Activated CD4-positive, alpha-beta T cell treated with anti-CD3 and anti-CD28 coated beads for 36 hours (primary cell): ENCODE measurements around the gene NTM. TPM values are rescaled to one million over a fixed set of nuclear protein-coding genes. Genes with fewer than 3 reads are reported as not detected.
"Not testable (repeated sequence)": the region's sequence is repeated elsewhere in the genome, so short reads cannot be mapped to it uniquely, and the experiment has no call there.

Experiments used
- ATAC-seq: fragments of 200-7000 bp; cut with Tn5 transposase; one replicate; pipeline ENCODE4 v1.10.0; 2021; ENCODE audit warnings: mild to moderate bottlenecking, moderate library complexity
- CTCF ChIA-PET: fragments of 350-600 bp; sonication (Branson Sonifier 250); formaldehyde crosslinking; loops from one replicate; lab custom pipeline; 2021; ENCODE audit warnings: antibody characterized with exemption; lab: Charles Lee
- POLR2A ChIA-PET: fragments of 350-600 bp; sonication (Branson Sonifier 250); formaldehyde crosslinking; loops from one replicate; lab custom pipeline; 2021; ENCODE audit warnings: antibody characterized with exemption, inconsistent platforms; lab: Charles Lee
- DNase-seq: peaks from one replicate; pipeline ENCODE4 v3.0.0-alpha.2; 2020
- H3K27ac Mint-ChIP-seq: one replicate; pipeline ENCODE4 v1.8.0; 2021; ENCODE audit warnings: mixed read lengths
- H3K27me3 Mint-ChIP-seq: one replicate; pipeline ENCODE4 v1.8.0; 2021; ENCODE audit warnings: mixed read lengths
- H3K36me3 Mint-ChIP-seq: one replicate; pipeline ENCODE4 v1.8.0; 2021; ENCODE audit warnings: low read depth, mixed read lengths
- H3K4me1 Mint-ChIP-seq: one replicate; pipeline ENCODE4 v1.8.0; 2021; ENCODE audit warnings: mixed read lengths
- H3K4me3 Mint-ChIP-seq: one replicate; pipeline ENCODE4 v1.8.0; 2021; ENCODE audit warnings: mild to moderate bottlenecking, moderate library complexity, mixed read lengths
- H3K9me3 Mint-ChIP-seq: one replicate; pipeline ENCODE4 v1.8.0; 2021; ENCODE audit warnings: low read depth, mixed read lengths
- intact Hi-C, 2 experiments: fragments of 100-400 bp; cut with DNase I in 1 of 2; cut with micrococcal nuclease in 1 of 2; formaldehyde crosslinking; loops; one replicate each; pipeline versions ENCODE4 v1.14.2 to v1.15.1; 2022 to 2024; cut with DNase I, micrococcal nuclease
- total RNA-seq, 2 experiments: library from RNA; stranded (reverse); gene quantifications; one replicate each; pipeline ENCODE4 v1.2.3, GENCODE V29; 2021

The NTM gene
- total RNA-seq, 2 experiments from 2014 or later: not detected

GRCh38 chr11:132054822-132055221, 684.4 kb downstream of the NTM start:
- no peaks in the 10 kb centered on the region for H3K36me3 Mint-ChIP-seq
- H3K4me3 Mint-ChIP-seq: no peak overlapping the region
- H3K27me3 Mint-ChIP-seq: no peaks in the 10 kb centered on the region
- DNase-seq: no peak
- CTCF ChIA-PET: interaction anchor here (0.6 kb wide), 1 partner anchor 10 kb away, joined by 6 read pairs; no protein-coding TSS in a partner anchor
- no peak overlapping the region for H3K27ac Mint-ChIP-seq
- POLR2A ChIA-PET: no interaction called here
- no peaks in the 10 kb centered on the region for H3K9me3 Mint-ChIP-seq
- H3K4me1 Mint-ChIP-seq: no peaks in the 10 kb centered on the region
- no peak for ATAC-seq
- intact Hi-C loops: no loop called here

- ATAC-seq (no peak), DNase-seq (no peak)
- CTCF ChIA-PET: no interaction called here
- no peaks in the 10 kb centered on the region for H3K27me3 Mint-ChIP-seq
- no peaks in the 10 kb centered on the region for H3K9me3 Mint-ChIP-seq
- no peaks in the 10 kb centered on the region for H3K4me1 Mint-ChIP-seq
- intact Hi-C loops: no loop called here
- H3K27ac Mint-ChIP-seq: no peak overlapping the region
- no peaks in the 10 kb centered on the region for H3K36me3 Mint-ChIP-seq
- H3K4me3 Mint-ChIP-seq: no peak overlapping the region
- POLR2A ChIA-PET: no interaction called here
Observed at GRCh38 chr11:132055296-132055695, 684.9 kb downstream of the NTM start.

- POLR2A ChIA-PET: no interaction called here
- no peak for DNase-seq
Observed at GRCh38 chr11:132056689-132057088, 686.3 kb downstream of the NTM start.

GRCh38 chr11:132057266-132057665, 686.9 kb downstream of the NTM start:
- POLR2A ChIA-PET: no interaction called here
- H3K4me1 Mint-ChIP-seq: no peaks in the 10 kb centered on the region
- CTCF ChIA-PET: interaction anchor here (0.5 kb wide), 1 partner anchor 40 kb away, joined by 3 read pairs; no protein-coding TSS in a partner anchor
- no peak overlapping the region for H3K27ac Mint-ChIP-seq
- intact Hi-C loops: no loop called here
- no peaks in the 10 kb centered on the region for H3K36me3 Mint-ChIP-seq
- no peaks in the 10 kb centered on the region for H3K9me3 Mint-ChIP-seq
- no peak for ATAC-seq
- no peaks in the 10 kb centered on the region for H3K27me3 Mint-ChIP-seq
- no peak overlapping the region for H3K4me3 Mint-ChIP-seq
- DNase-seq: no peak

More at GRCh38 chr11:132056689-132057088, 686.3 kb downstream of the NTM start:
- Mint-ChIP-seq H3K4me3 (no peak overlapping the region), H3K36me3 (no peaks in the 10 kb centered on the region), H3K4me1 (no peaks in the 10 kb centered on the region), H3K27me3 (no peaks in the 10 kb centered on the region), H3K9me3 (no peaks in the 10 kb centered on the region), H3K27ac (no peak overlapping the region)
- no peak for ATAC-seq
- CTCF ChIA-PET: interaction anchor here (0.7 kb wide), 1 partner anchor 261 kb away, joined by 3 read pairs; no protein-coding TSS in a partner anchor
- intact Hi-C loops: no loop called here

- intact Hi-C loops: no loop called here
- ChIA-PET CTCF (no interaction called here), POLR2A (no interaction called here)
- Mint-ChIP-seq H3K4me1 (no peaks in the 10 kb centered on the region), H3K27ac (no peak overlapping the region), H3K9me3 (no peaks in the 10 kb centered on the region), H3K27me3 (no peaks in the 10 kb centered on the region), H3K36me3 (no peaks in the 10 kb centered on the region), H3K4me3 (no peak overlapping the region)
- ATAC-seq (no peak), DNase-seq (no peak)
Observed at GRCh38 chr11:132058211-132058772, 687.9 kb downstream of the NTM start.

- no peak for DNase-seq
- H3K4me3 Mint-ChIP-seq: no peak overlapping the region
- H3K27me3 Mint-ChIP-seq: no peaks in the 10 kb centered on the region
- H3K4me1 Mint-ChIP-seq: no peaks in the 10 kb centered on the region
- ATAC-seq: no peak
- no peaks in the 10 kb centered on the region for H3K36me3 Mint-ChIP-seq
- no peaks in the 10 kb centered on the region for H3K9me3 Mint-ChIP-seq
- intact Hi-C loops: no loop called here
- CTCF ChIA-PET: no interaction called here
- H3K27ac Mint-ChIP-seq: no peak overlapping the region
- POLR2A ChIA-PET: no interaction called here
Observed at GRCh38 chr11:132060567-132060966, 690.2 kb downstream of the NTM start.

GRCh38 chr11:132062031-132062430, 691.6 kb downstream of the NTM start:
- H3K4me3 Mint-ChIP-seq: no peak overlapping the region
- ChIA-PET POLR2A (no interaction called here), CTCF (interaction anchor here (0.7 kb wide), 2 partner anchors 17 to 177 kb away, joined by 3 read pairs; no protein-coding TSS in a partner anchor)
- no peak overlapping the region for H3K27ac Mint-ChIP-seq
- ATAC-seq (no peak), DNase-seq (no peak)
- no peaks in the 10 kb centered on the region for H3K36me3 Mint-ChIP-seq
- no peaks in the 10 kb centered on the region for H3K4me1 Mint-ChIP-seq
- no peaks in the 10 kb centered on the region for H3K27me3 Mint-ChIP-seq
- intact Hi-C loops: no loop called here
- no peaks in the 10 kb centered on the region for H3K9me3 Mint-ChIP-seq

- H3K36me3 Mint-ChIP-seq: no peaks in the 10 kb centered on the region
- intact Hi-C loops: no loop called here
- H3K9me3 Mint-ChIP-seq: no peaks in the 10 kb centered on the region
- CTCF ChIA-PET: interaction anchor here (0.5 to 0.7 kb wide), 3 partner anchors 17 to 178 kb away, joined by 3 read pairs; no protein-coding TSS in a partner anchor
- H3K27ac Mint-ChIP-seq: no peak overlapping the region
- no peak overlapping the region for H3K4me3 Mint-ChIP-seq
- POLR2A ChIA-PET: no interaction called here
- H3K27me3 Mint-ChIP-seq: no peaks in the 10 kb centered on the region
- DNase-seq (no peak), ATAC-seq (no peak)
- H3K4me1 Mint-ChIP-seq: no peaks in the 10 kb centered on the region
Observed at GRCh38 chr11:132062541-132062940, 692.1 kb downstream of the NTM start.

GRCh38 chr11:132064987-132065620, 694.7 kb downstream of the NTM start:
- DNase-seq: no peak
- Mint-ChIP-seq H3K9me3 (peaks cover 7% of the 10 kb centered on the region), H3K27me3 (no peaks in the 10 kb centered on the region), H3K4me3 (no peak overlapping the region), H3K27ac (no peak overlapping the region), H3K36me3 (no peaks in the 10 kb centered on the region), H3K4me1 (no peaks in the 10 kb centered on the region)
- ChIA-PET CTCF (no interaction called here), POLR2A (no interaction called here)
- no peak for ATAC-seq
- intact Hi-C loops: no loop called here

GRCh38 chr11:132068556-132068955, 698.1 kb downstream of the NTM start:
- H3K9me3 Mint-ChIP-seq: peaks cover 13% of the 10 kb centered on the region
- DNase-seq: no peak
- POLR2A ChIA-PET: no interaction called here
- no peak overlapping the region for H3K27ac Mint-ChIP-seq
- intact Hi-C loops: no loop called here
- CTCF ChIA-PET: no interaction called here
- no peak for ATAC-seq
- no peaks in the 10 kb centered on the region for H3K27me3 Mint-ChIP-seq
- H3K4me3 Mint-ChIP-seq: no peak overlapping the region
- no peaks in the 10 kb centered on the region for H3K4me1 Mint-ChIP-seq
- H3K36me3 Mint-ChIP-seq: no peaks in the 10 kb centered on the region

GRCh38 chr11:132069593-132069992, 699.2 kb downstream of the NTM start:
- ATAC-seq, CTCF ChIA-PET, H3K4me3 Mint-ChIP-seq, intact Hi-C loops, DNase-seq, H3K27me3 Mint-ChIP-seq, H3K36me3 Mint-ChIP-seq, H3K4me1 Mint-ChIP-seq, H3K27ac Mint-ChIP-seq, POLR2A ChIA-PET: not testable (repeated sequence)
- peaks cover 13% of the 10 kb centered on the region for H3K9me3 Mint-ChIP-seq

GRCh38 chr11:132070907-132071306, 700.5 kb downstream of the NTM start:
- H3K27me3 Mint-ChIP-seq, CTCF ChIA-PET, ATAC-seq, H3K4me3 Mint-ChIP-seq, H3K27ac Mint-ChIP-seq, intact Hi-C loops, H3K36me3 Mint-ChIP-seq, H3K4me1 Mint-ChIP-seq, DNase-seq: not testable (repeated sequence)
- POLR2A ChIA-PET: interaction anchor here (0.7 kb wide), 1 partner anchor 827 kb away, joined by 4 read pairs; no protein-coding TSS in a partner anchor
- H3K9me3 Mint-ChIP-seq: peaks cover 13% of the 10 kb centered on the region
